Stomach (tissue), 9 donors: ENCODE measurements around the gene CRACR2B. TPM values are rescaled to one million over a fixed set of nuclear protein-coding genes. Genes with fewer than 3 reads are reported as not detected.

Experiments used
- DNase-seq, 2 donors: peaks; one replicate each; pipeline versions ENCODE4 v3.0.0 to v3.0.0-alpha.2; 2013 to 2019
- H3K27ac ChIP-seq, 5 donors: fragments of 200-600 bp in 4 of 5; sonication (generic) in 4 of 5; one replicate each; pipeline ENCODE4 v1.5.1; 2013 to 2019; ENCODE audit warnings: mild to moderate bottlenecking in 1 of 5, moderate library complexity in 1 of 5
- H3K27me3 ChIP-seq, 3 donors: fragments of 200-600 bp; sonication (generic); one replicate each; pipeline ENCODE4 v1.5.1; 2017 to 2019; ENCODE audit warnings: mixed run types in 1 of 3
- H3K36me3 ChIP-seq, 4 donors: fragments of 200-600 bp; sonication (generic); 1 replicate in 3 of 4; 2 replicates in 1 of 4; pipeline ENCODE4 v1.5.1; 2016 to 2019
- H3K4me1 ChIP-seq, 4 donors: fragments of 200-600 bp; sonication (generic); one replicate each; pipeline ENCODE4 v1.5.1; 2016 to 2019
- H3K4me3 ChIP-seq, 4 donors: fragments of 200-600 bp; sonication (generic) in 3 of 4; one replicate each; pipeline ENCODE4 v1.5.1; 2016 to 2019; ENCODE audit warnings: mild to moderate bottlenecking in 1 of 4
- H3K9me3 ChIP-seq, 4 donors: fragments of 200-600 bp; sonication (generic); one replicate each; pipeline ENCODE4 v1.5.1; 2016 to 2019
- CTCF ChIP-seq, 7 experiments: fragments of 450-650 bp in 4 of 7; fragments of 200-600 bp in 3 of 7; sonication (generic) in 3 of 7; IDR thresholded peaks; one replicate each; pipeline ENCODE4 v1.5.1; 2016 to 2019; ENCODE audit warnings: antibody characterized with exemption in 7 of 7, control low read depth in 2 of 7, mild to moderate bottlenecking in 1 of 7
- EP300 ChIP-seq: sonication (generic); formaldehyde crosslinking; IDR thresholded peaks from one replicate; pipeline ENCODE4 v1.6.1; 2017; ENCODE audit warnings: antibody characterized with exemption
- POLR2A ChIP-seq, 4 donors: fragments of 450-650 bp; IDR thresholded peaks; one replicate each; pipeline ENCODE4 v1.6.1; 2016; ENCODE audit warnings: antibody characterized with exemption in 4 of 4, control low read depth in 2 of 4, mild to moderate bottlenecking in 1 of 4, moderate library complexity in 1 of 4
- POLR2AphosphoS5 ChIP-seq, 3 donors: sonication (generic); formaldehyde crosslinking; IDR thresholded peaks; one replicate each; pipeline ENCODE4 v1.6.1; 2016; ENCODE audit warnings: antibody characterized with exemption in 3 of 3
- WGBS, 5 donors: extraction: QIAGEN DNeasy Blood & Tissue Kit in 3 of 5; methylation state at CpG; one replicate each; pipeline versions ENCODE4 v1.1.5 to v1.1.7; 2013 to 2018; 5-methylcytosine and 5-hydroxymethylcytosine counted together
- intact Hi-C: fragments of 100-400 bp; cut with DNase I; formaldehyde crosslinking; loops from one replicate; pipeline ENCODE4 v1.15.1; 2023; ENCODE audit warnings: low total_unique reads
- polyA plus RNA-seq, 3 donors: library from polyadenylated mRNA; stranded (reverse); fragments of 200-250 nt; gene quantifications; one replicate each; pipeline ENCODE4 v1.2.3, GENCODE V29; 2013
- total RNA-seq, 5 donors: library from RNA; depleted of rRNA; stranded (reverse); fragments of >200 nt; gene quantifications; one replicate each; pipeline versions ENCODE4 v1.1.0 to v1.2.3, GENCODE V29; 2014 to 2016
- donor health status: healthy with polysubstance abuse.
- donor health status: Bipolar disorder and iron deficiency.
- donor health status: healthy.

Gene CRACR2B
- total and polyA plus RNA-seq, 8 donors: 12.7 to 556 (median 126) TPM

- 50 to 66% (median 62%) methylated on average over 12 to 18 of the region's 18 CpGs for WGBS, 5 donors
Measured at GRCh38 chr11:790721-791564, 36.8 kb upstream of the CRACR2B start.

GRCh38 chr11:791658-792534, 35.8 kb upstream of the CRACR2B start:
- peaks cover 15 to 38% (median 29%) of the 10 kb centered on the region in 4 donors for H3K36me3 ChIP-seq
- no peak overlapping the region for H3K4me3 ChIP-seq
- no peaks in the 10 kb centered on the region for H3K9me3 ChIP-seq
- H3K27me3 ChIP-seq: peaks cover 5 to 44% (median 23%) of the 10 kb centered on the region in 3 donors
- no peak overlapping the region for H3K27ac ChIP-seq
- 91 to 96% (median 94%) methylated on average over 26 to 49 of the region's 49 CpGs for WGBS, 5 donors
- TF ChIP-seq POLR2AphosphoS5 (IDR thresholded peaks at IDR 0.05) (no peak), CTCF (IDR thresholded peaks at IDR 0.05) (no peak), POLR2A (IDR thresholded peaks at IDR 0.05) (no peak), EP300 (no peak)
- DNase-seq: no peak
- peaks cover 28 to 47% (median 32%) of the 10 kb centered on the region in 4 donors for H3K4me1 ChIP-seq
- intact Hi-C loops: no loop called here

More at GRCh38 chr11:790721-791564, 36.8 kb upstream of the CRACR2B start:
- Histone ChIP-seq H3K27me3 (peaks cover 5 to 44% (median 23%) of the 10 kb centered on the region in 3 donors), H3K4me3 (no peak overlapping the region), H3K4me1 (peaks cover 20 to 37% (median 24%) of the 10 kb centered on the region in 4 donors), H3K36me3 (peaks cover 15 to 38% (median 29%) of the 10 kb centered on the region in 4 donors), H3K27ac (no peak overlapping the region), H3K9me3 (no peaks in the 10 kb centered on the region)
- intact Hi-C loops: no loop called here
- peak in 1 of 2 donors; percentile 61 for DNase-seq
- no peak for TF ChIP-seq EP300
- no peak for TF ChIP-seq POLR2A (IDR thresholded peaks at IDR 0.05)
- no peak for TF ChIP-seq CTCF (IDR thresholded peaks at IDR 0.05)
- TF ChIP-seq POLR2AphosphoS5 (IDR thresholded peaks at IDR 0.05): no peak

GRCh38 chr11:792535-792821, 35.2 kb upstream of the CRACR2B start:
- H3K4me3 ChIP-seq: no peak overlapping the region
- WGBS, 5 donors: 94 to 99% (median 94%) methylated on average over 13 to 15 of the region's 15 CpGs
- DNase-seq: no peak
- peaks cover 5 to 39% (median 23%) of the 10 kb centered on the region in 3 donors for H3K27me3 ChIP-seq
- peaks cover 33 to 53% (median 37%) of the 10 kb centered on the region in 4 donors for H3K4me1 ChIP-seq
- H3K9me3 ChIP-seq: no peaks in the 10 kb centered on the region
- TF ChIP-seq EP300: no peak
- TF ChIP-seq CTCF (IDR thresholded peaks at IDR 0.05): no peak
- TF ChIP-seq POLR2AphosphoS5 (IDR thresholded peaks at IDR 0.05): no peak
- TF ChIP-seq POLR2A (IDR thresholded peaks at IDR 0.05): no peak
- intact Hi-C loops: no loop called here
- peaks cover 15 to 38% (median 29%) of the 10 kb centered on the region in 4 donors for H3K36me3 ChIP-seq
- no peak overlapping the region for H3K27ac ChIP-seq

GRCh38 chr11:792873-793272, 34.8 kb upstream of the CRACR2B start:
- Histone ChIP-seq H3K9me3 (no peaks in the 10 kb centered on the region), H3K27me3 (peaks cover 5 to 35% (median 23%) of the 10 kb centered on the region in 3 donors), H3K27ac (no peak overlapping the region), H3K4me1 (peaks cover 33 to 55% (median 41%) of the 10 kb centered on the region in 4 donors), H3K4me3 (no peak overlapping the region), H3K36me3 (peaks cover 15 to 38% (median 29%) of the 10 kb centered on the region in 4 donors)
- TF ChIP-seq EP300 (no peak), POLR2AphosphoS5 (IDR thresholded peaks at IDR 0.05) (no peak), CTCF (IDR thresholded peaks at IDR 0.05) (no peak), POLR2A (IDR thresholded peaks at IDR 0.05) (no peak)
- 89 to 94% (median 92%) methylated on average over 7 to 13 of the region's 13 CpGs for WGBS, 5 donors
- DNase-seq: no peak
- intact Hi-C loops: no loop called here
